K562 (cell line): ENCODE results near the gene NOXRED1.

Experiments
- ARID2 ChIP-seq: fragments of 450-650 bp; IDR thresholded peaks from 2 replicates; pipeline ENCODE4 v1.6.1; 2017; ENCODE audit warnings: antibody characterized with exemption, mild to moderate bottlenecking
- CEBPB ChIP-seq: fragments of 450-650 bp; IDR thresholded peaks from 2 replicates; pipeline ENCODE4 v1.6.1; 2016; ENCODE audit warnings: missing genetic modification characterization, missing compliant biosample characterization
- ELF4 ChIP-seq: fragments of 450-650 bp; formaldehyde crosslinking; IDR thresholded peaks from 2 replicates; pipeline ENCODE4 v1.4.0; 2022; ENCODE audit warnings: missing genetic modification characterization
- PTRF ChIP-seq: fragments of 450-650 bp; IDR thresholded peaks from 2 replicates; pipeline ENCODE4 v1.6.1; 2016; ENCODE audit warnings: mild to moderate bottlenecking, missing genetic modification characterization, missing compliant biosample characterization
- SMC3 ChIP-seq: conservative IDR thresholded peaks from 2 replicates; pipeline ENCODE4 v1.6.1; 2011; ENCODE audit warnings: low read depth, low read length, improper control_type of control experiment; ENCODE audit not compliant: insufficient read depth
- STAT6 ChIP-seq: sonication (generic); formaldehyde crosslinking; IDR thresholded peaks from 2 replicates; pipeline ENCODE4 v1.8.1; 2023; ENCODE audit warnings: mild to moderate bottlenecking, missing genetic modification reagents
- U2AF2 ChIP-seq: fragments of 200-400 bp; formaldehyde crosslinking; optimal IDR thresholded peaks from 2 replicates; pipeline ENCODE3; 2017; ENCODE audit warnings: low read depth, mild to moderate bottlenecking, low read length
- ZC3H11A ChIP-seq: IDR thresholded peaks from 2 replicates; pipeline ENCODE4 v1.6.1; 2012; ENCODE audit warnings: low read depth, low read length, improper control_type of control experiment
- ZC3H4 ChIP-seq: sonication (generic); formaldehyde crosslinking; IDR thresholded peaks from 2 replicates; pipeline ENCODE4 v1.9.0; 2021; ENCODE audit warnings: missing genetic modification reagents, borderline replicate concordance
- ZHX1 ChIP-seq: fragments of 150-350 bp; conservative IDR thresholded peaks from 2 replicates; pipeline ENCODE4 v1.6.1; 2014; ENCODE audit warnings: low read length
- TF ChIP-seq, protein P1 (sequence below): fragments of 450-650 bp; conservative IDR thresholded peaks from 2 replicates; pipeline ENCODE4 v1.6.1; 2016; ENCODE audit warnings: missing genetic modification characterization, low read depth, mild to moderate bottlenecking, control low read depth, missing compliant biosample characterization
- TF ChIP-seq, protein P2 (sequence below), 2 experiments: IDR thresholded peaks; 2 replicates each; pipeline ENCODE4 v1.6.1; 2012; ENCODE audit warnings: improper control_type of control experiment in 2 of 2, low read depth in 2 of 2, low read length in 2 of 2, borderline replicate concordance in 1 of 2

- TF ChIP-seq STAT6 (CRISPR knock-in tag) (no peak), ZC3H4 (CRISPR knock-in tag) (no peak), PTRF (no peak), ZC3H11A (no peak), ARID2 (no peak), ZHX1 (no peak), SMC3 (no peak), CEBPB (tag) (no peak), U2AF2 (no peak), ELF4 (CRISPR knock-in tag) (no peak)
- TF ChIP-seq, protein P1, sequence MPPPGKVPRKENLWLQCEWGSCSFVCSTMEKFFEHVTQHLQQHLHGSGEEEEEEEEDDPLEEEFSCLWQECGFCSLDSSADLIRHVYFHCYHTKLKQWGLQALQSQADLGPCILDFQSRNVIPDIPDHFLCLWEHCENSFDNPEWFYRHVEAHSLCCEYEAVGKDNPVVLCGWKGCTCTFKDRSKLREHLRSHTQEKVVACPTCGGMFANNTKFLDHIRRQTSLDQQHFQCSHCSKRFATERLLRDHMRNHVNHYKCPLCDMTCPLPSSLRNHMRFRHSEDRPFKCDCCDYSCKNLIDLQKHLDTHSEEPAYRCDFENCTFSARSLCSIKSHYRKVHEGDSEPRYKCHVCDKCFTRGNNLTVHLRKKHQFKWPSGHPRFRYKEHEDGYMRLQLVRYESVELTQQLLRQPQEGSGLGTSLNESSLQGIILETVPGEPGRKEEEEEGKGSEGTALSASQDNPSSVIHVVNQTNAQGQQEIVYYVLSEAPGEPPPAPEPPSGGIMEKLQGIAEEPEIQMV (tag) = no peak
- TF ChIP-seq, protein P2, sequence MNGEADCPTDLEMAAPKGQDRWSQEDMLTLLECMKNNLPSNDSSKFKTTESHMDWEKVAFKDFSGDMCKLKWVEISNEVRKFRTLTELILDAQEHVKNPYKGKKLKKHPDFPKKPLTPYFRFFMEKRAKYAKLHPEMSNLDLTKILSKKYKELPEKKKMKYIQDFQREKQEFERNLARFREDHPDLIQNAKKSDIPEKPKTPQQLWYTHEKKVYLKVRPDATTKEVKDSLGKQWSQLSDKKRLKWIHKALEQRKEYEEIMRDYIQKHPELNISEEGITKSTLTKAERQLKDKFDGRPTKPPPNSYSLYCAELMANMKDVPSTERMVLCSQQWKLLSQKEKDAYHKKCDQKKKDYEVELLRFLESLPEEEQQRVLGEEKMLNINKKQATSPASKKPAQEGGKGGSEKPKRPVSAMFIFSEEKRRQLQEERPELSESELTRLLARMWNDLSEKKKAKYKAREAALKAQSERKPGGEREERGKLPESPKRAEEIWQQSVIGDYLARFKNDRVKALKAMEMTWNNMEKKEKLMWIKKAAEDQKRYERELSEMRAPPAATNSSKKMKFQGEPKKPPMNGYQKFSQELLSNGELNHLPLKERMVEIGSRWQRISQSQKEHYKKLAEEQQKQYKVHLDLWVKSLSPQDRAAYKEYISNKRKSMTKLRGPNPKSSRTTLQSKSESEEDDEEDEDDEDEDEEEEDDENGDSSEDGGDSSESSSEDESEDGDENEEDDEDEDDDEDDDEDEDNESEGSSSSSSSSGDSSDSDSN (IDR thresholded peaks at IDR 0.05; ENCODE audit: borderline replicate concordance in 1 of 2, low read depth in 2 of 2, low read length in 2 of 2) = no peak
These were observed 19.6 kb downstream of the NOXRED1 start for GRCh38 chr14:77403768-77404167.
